ENCODE measurements around the gene VWC2L.

Gene VWC2L

GRCh38 chr2:214569419-214570035 lies 158.7 kb downstream of the VWC2L start:
- H3K27ac Mint-ChIP-seq = no peak overlapping the region
- H3K4me1 Mint-ChIP-seq (ENCODE audit: low read depth) = no peaks in the 10 kb centered on the region
- H3K36me3 Mint-ChIP-seq (ENCODE audit: low read depth) = no peaks in the 10 kb centered on the region

GRCh38 chr2:214574084-214574781 lies 163.4 kb downstream of the VWC2L start:
- no peak overlapping the region for H3K4me3 Mint-ChIP-seq

More at GRCh38 chr2:214569419-214570035, 158.7 kb downstream of the VWC2L start:
- H3K9me3 Mint-ChIP-seq = no peaks in the 10 kb centered on the region
- H3K4me3 Mint-ChIP-seq = no peak overlapping the region
- DNase-seq (ENCODE audit: low spot score) = no peak
- H3K27me3 Mint-ChIP-seq (ENCODE audit: low read depth) = peaks cover under 1% of the 10 kb centered on the region

DNA sequence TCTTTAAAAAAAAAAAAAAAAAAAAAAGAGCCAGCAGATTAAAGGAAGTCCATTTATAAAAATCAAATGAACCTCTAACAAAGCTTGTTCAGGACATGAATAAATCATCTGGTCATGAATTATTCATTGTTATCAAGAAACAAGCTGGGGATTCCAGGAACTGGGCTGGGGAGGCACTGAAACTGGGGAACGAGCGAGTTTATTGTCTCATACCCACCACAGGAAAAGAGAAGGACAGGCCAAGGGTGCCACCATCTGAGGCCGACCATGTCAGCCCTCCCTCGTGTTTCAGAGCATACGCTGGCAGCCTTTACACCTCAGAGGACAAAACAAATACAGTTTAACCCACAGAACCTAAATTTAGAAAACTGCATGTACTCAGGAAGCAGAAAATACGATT lies 164.2 kb downstream of the VWC2L start:
- H3K4me3 Mint-ChIP-seq = no peak overlapping the region
- H3K36me3 Mint-ChIP-seq (ENCODE audit: low read depth) = no peaks in the 10 kb centered on the region
- H3K27me3 Mint-ChIP-seq (ENCODE audit: low read depth) = peaks cover 2% of the 10 kb centered on the region
- no peak for DNase-seq (ENCODE audit: low spot score)
- H3K9me3 Mint-ChIP-seq = no peaks in the 10 kb centered on the region
- no peak overlapping the region for H3K27ac Mint-ChIP-seq
- H3K4me1 Mint-ChIP-seq (ENCODE audit: low read depth) = peaks cover 6% of the 10 kb centered on the region

More at GRCh38 chr2:214574084-214574781, 163.4 kb downstream of the VWC2L start:
- Mint-ChIP-seq H3K27ac (no peak overlapping the region), H3K4me1 (ENCODE audit: low read depth) (peaks cover 6% of the 10 kb centered on the region), H3K36me3 (ENCODE audit: low read depth) (no peaks in the 10 kb centered on the region), H3K27me3 (ENCODE audit: low read depth) (peaks cover 2% of the 10 kb centered on the region), H3K9me3 (no peaks in the 10 kb centered on the region)
- DNase-seq (ENCODE audit: low spot score) = no peak

- DNase-seq (ENCODE audit: low spot score) = no peak
- Mint-ChIP-seq H3K4me3 (no peak overlapping the region), H3K36me3 (ENCODE audit: low read depth) (no peaks in the 10 kb centered on the region), H3K9me3 (no peaks in the 10 kb centered on the region), H3K27ac (no peak overlapping the region), H3K27me3 (ENCODE audit: low read depth) (peaks cover 2% of the 10 kb centered on the region), H3K4me1 (ENCODE audit: low read depth) (peaks cover 6% of the 10 kb centered on the region)
Measured at GRCh38 chr2:214575465-214575864, 164.6 kb downstream of the VWC2L start.

- DNase-seq (ENCODE audit: low spot score) = no peak
- peaks cover 2% of the 10 kb centered on the region for H3K27me3 Mint-ChIP-seq (ENCODE audit: low read depth)
- no peak overlapping the region for H3K4me3 Mint-ChIP-seq
- no peaks in the 10 kb centered on the region for H3K36me3 Mint-ChIP-seq (ENCODE audit: low read depth)
- no peak overlapping the region for H3K27ac Mint-ChIP-seq
- peaks cover 6% of the 10 kb centered on the region for H3K4me1 Mint-ChIP-seq (ENCODE audit: low read depth)
- no peaks in the 10 kb centered on the region for H3K9me3 Mint-ChIP-seq
Measured at GRCh38 chr2:214577769-214578168, 166.9 kb downstream of the VWC2L start.

GRCh38 chr2:214578442-214578841 lies 167.6 kb downstream of the VWC2L start:
- no peak overlapping the region for H3K4me3 Mint-ChIP-seq
- H3K27me3 Mint-ChIP-seq (ENCODE audit: low read depth) = peaks cover 2% of the 10 kb centered on the region
- no peaks in the 10 kb centered on the region for H3K9me3 Mint-ChIP-seq
- DNase-seq (ENCODE audit: low spot score) = no peak
- no peak overlapping the region for H3K27ac Mint-ChIP-seq
- peaks cover 6% of the 10 kb centered on the region for H3K4me1 Mint-ChIP-seq (ENCODE audit: low read depth)
- H3K36me3 Mint-ChIP-seq (ENCODE audit: low read depth) = no peaks in the 10 kb centered on the region

DNA sequence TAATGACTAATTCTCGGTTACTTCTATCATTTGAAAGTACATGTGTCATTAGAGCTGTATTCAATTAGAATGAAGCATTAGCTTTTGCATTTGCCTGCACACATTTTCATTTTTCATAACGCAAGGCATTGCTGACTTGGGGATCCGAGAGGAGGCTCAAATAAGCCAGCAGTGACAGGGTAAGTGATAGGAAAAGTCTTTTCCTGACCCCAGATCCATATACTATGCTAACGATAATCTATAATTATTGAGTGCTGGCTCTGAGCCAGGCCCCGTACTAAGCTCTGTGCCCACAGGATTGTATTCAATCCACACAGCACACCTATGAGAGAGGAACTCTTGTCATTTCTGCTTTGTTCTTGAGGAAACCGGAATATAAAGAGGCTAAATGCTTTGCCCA lies 168.2 kb downstream of the VWC2L start:
- Mint-ChIP-seq H3K4me3 (no peak overlapping the region), H3K9me3 (no peaks in the 10 kb centered on the region), H3K27ac (no peak overlapping the region), H3K36me3 (ENCODE audit: low read depth) (no peaks in the 10 kb centered on the region), H3K27me3 (ENCODE audit: low read depth) (peaks cover 2% of the 10 kb centered on the region), H3K4me1 (ENCODE audit: low read depth) (peaks cover 6% of the 10 kb centered on the region)
- DNase-seq (ENCODE audit: low spot score) = no peak

- H3K27ac Mint-ChIP-seq = no peak overlapping the region
- H3K27me3 Mint-ChIP-seq (ENCODE audit: low read depth) = no peaks in the 10 kb centered on the region
- DNase-seq (ENCODE audit: low spot score) = no peak
- H3K4me3 Mint-ChIP-seq = no peak overlapping the region
- no peaks in the 10 kb centered on the region for H3K36me3 Mint-ChIP-seq (ENCODE audit: low read depth)
- no peaks in the 10 kb centered on the region for H3K9me3 Mint-ChIP-seq
- H3K4me1 Mint-ChIP-seq (ENCODE audit: low read depth) = no peaks in the 10 kb centered on the region
Measured at GRCh38 chr2:214587442-214587841, 176.6 kb downstream of the VWC2L start.

DNA sequence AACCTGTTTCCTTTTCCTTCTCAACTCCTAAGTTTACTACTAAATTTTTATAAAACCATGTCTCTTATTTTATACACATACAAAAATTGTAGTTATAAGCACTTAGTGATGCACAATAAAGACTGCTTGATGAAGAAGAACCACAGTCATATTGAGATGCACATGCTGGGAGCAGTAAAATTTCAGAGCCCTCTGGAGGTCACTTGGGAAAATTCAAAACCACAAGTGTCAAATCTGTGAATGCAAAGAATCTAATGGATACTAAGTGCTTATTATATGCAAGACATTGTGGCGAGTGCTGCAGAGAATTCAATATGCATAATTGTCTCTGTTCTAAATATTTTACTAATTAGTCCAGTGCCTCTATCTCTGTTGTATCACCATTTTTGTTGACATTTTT lies 180.5 kb downstream of the VWC2L start:
- Mint-ChIP-seq H3K4me3 (no peak overlapping the region), H3K27me3 (ENCODE audit: low read depth) (no peaks in the 10 kb centered on the region), H3K9me3 (no peaks in the 10 kb centered on the region), H3K4me1 (ENCODE audit: low read depth) (no peaks in the 10 kb centered on the region), H3K27ac (no peak overlapping the region), H3K36me3 (ENCODE audit: low read depth) (no peaks in the 10 kb centered on the region)
- no peak for DNase-seq (ENCODE audit: low spot score)

GRCh38 chr2:214592011-214592410 lies 181.2 kb downstream of the VWC2L start:
- Mint-ChIP-seq H3K4me3 (no peak overlapping the region), H3K9me3 (no peaks in the 10 kb centered on the region), H3K4me1 (ENCODE audit: low read depth) (no peaks in the 10 kb centered on the region), H3K27ac (no peak overlapping the region), H3K27me3 (ENCODE audit: low read depth) (no peaks in the 10 kb centered on the region), H3K36me3 (ENCODE audit: low read depth) (no peaks in the 10 kb centered on the region)
- no peak for DNase-seq (ENCODE audit: low spot score)

- Mint-ChIP-seq H3K4me1 (ENCODE audit: low read depth) (no peaks in the 10 kb centered on the region), H3K36me3 (ENCODE audit: low read depth) (no peaks in the 10 kb centered on the region), H3K9me3 (no peaks in the 10 kb centered on the region), H3K27me3 (ENCODE audit: low read depth) (no peaks in the 10 kb centered on the region), H3K4me3 (no peak overlapping the region), H3K27ac (no peak overlapping the region)
- no peak for DNase-seq (ENCODE audit: low spot score)
Measured at GRCh38 chr2:214593727-214594126, 182.9 kb downstream of the VWC2L start.

DNA sequence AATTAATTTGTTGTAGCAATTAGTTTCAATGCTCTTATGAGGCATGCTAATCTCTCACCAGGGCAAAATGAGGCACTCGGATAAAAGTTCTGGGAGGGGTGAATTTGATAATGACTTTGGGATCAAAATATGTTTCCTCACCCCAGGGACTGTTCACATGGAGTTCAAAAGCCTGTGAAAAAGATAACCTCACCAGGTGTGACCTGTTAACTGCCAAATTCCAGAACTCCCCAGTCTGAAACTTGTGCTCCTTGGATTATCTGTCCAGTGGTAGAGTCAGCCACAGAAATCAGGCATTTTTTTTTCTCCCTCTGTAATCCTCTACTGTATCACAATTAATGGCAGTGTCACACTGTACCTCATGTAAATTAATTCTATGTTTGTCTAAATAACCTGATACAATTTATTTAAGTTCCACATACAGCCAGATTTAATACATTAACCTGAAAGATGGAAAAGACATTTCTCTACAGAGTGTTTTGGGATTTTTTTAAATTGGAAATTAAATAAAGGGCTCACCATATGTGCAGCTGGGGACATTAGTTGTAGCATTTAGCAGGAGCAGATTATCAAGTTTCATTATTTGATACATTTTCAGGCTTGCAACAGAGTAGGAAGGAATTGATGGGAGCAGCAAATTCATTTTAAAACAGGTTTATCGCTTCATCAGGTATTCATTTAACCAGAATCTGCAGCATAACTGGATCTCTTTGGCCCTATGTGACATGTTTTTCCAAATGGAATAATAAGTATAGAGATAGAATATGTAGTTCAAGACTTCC lies 191.2 kb downstream of the VWC2L start:
- H3K4me1 Mint-ChIP-seq (ENCODE audit: low read depth) = no peaks in the 10 kb centered on the region
- no peak overlapping the region for H3K27ac Mint-ChIP-seq
- H3K9me3 Mint-ChIP-seq = no peaks in the 10 kb centered on the region
- no peaks in the 10 kb centered on the region for H3K27me3 Mint-ChIP-seq (ENCODE audit: low read depth)
- H3K36me3 Mint-ChIP-seq (ENCODE audit: low read depth) = no peaks in the 10 kb centered on the region
- H3K4me3 Mint-ChIP-seq = no peak overlapping the region
- no peak for DNase-seq (ENCODE audit: low spot score)

DNA sequence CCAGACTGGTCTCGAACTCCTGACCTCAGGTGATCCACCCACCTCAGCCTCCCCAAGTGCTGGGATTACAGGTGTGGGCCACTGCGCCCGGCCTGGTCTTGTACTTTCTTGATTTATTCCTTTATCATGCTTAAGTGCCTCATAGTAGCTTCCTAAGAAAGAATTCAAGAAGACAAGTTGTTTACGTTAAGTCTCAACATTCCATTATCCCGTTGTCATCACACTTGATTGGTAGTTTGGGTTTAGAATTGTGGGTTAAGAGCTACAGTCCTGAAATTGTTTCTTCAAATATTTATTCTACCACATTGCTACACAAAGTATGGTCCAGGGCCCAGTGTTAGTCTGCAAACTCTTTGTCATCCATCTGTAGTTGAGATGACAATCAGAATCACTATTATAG lies 194.0 kb downstream of the VWC2L start:
- no peaks in the 10 kb centered on the region for H3K4me1 Mint-ChIP-seq (ENCODE audit: low read depth)
- H3K9me3 Mint-ChIP-seq = no peaks in the 10 kb centered on the region
- no peaks in the 10 kb centered on the region for H3K27me3 Mint-ChIP-seq (ENCODE audit: low read depth)
- H3K36me3 Mint-ChIP-seq (ENCODE audit: low read depth) = no peaks in the 10 kb centered on the region
- no peak overlapping the region for H3K4me3 Mint-ChIP-seq
- no peak for DNase-seq (ENCODE audit: low spot score)
- no peak overlapping the region for H3K27ac Mint-ChIP-seq

GRCh38 chr2:214607051-214607450 lies 196.2 kb downstream of the VWC2L start:
- no peak overlapping the region for H3K27ac Mint-ChIP-seq
- no peaks in the 10 kb centered on the region for H3K4me1 Mint-ChIP-seq (ENCODE audit: low read depth)
- no peak overlapping the region for H3K4me3 Mint-ChIP-seq
- H3K27me3 Mint-ChIP-seq (ENCODE audit: low read depth) = no peaks in the 10 kb centered on the region
- H3K36me3 Mint-ChIP-seq (ENCODE audit: low read depth) = no peaks in the 10 kb centered on the region
- H3K9me3 Mint-ChIP-seq = no peaks in the 10 kb centered on the region
- DNase-seq (ENCODE audit: low spot score) = no peak
